Measurements from ENCODE around the gene MCTP2.

GRCh38 chr15:94331731-94332130, 100.4 kb downstream of the MCTP2 start:
- TF ChIP-seq CTCF (IDR thresholded peaks at IDR 0.05), result no peak
- TF ChIP-seq POLR2A (IDR thresholded peaks at IDR 0.05), result no peak
